Stimulated activated CD4-positive, alpha-beta T cell treated with anti-CD3 and anti-CD28 coated beads, TNF-alpha, amount 100 ng/mL, for 24 hours (primary cell): Measurements from ENCODE around the gene GOLGA8A.
"Not testable (repeated sequence)": the region's sequence is repeated elsewhere in the genome, so short reads cannot be mapped to it uniquely, and the experiment has no call there.

ENCODE experiments used
- DNase-seq, 3 experiments: peaks; one replicate each; pipeline ENCODE4 v3.0.0-alpha.2; 2020; ENCODE audit warnings: low read depth in 3 of 3

GOLGA8A gene

DNA sequence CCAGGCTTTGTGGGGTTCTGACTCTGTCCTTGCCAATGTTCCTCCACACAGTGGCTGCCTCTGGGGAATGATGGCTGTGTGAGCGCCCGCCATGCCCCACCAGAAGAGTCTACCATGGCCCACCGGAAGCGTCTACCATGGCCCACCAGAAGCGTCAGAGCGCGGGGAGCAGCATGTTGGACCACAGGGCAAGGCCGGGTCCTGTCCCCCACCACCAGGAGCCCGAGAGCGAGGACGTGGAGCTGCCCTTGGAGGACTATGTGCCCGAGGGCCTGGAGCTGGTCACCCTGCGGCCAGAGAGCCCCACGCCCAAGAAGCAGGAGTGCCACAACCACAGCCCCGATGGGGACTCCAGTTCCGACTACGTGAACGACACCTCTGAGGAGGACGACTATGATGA, 28.1 kb downstream of the GOLGA8A start:
- not testable (repeated sequence) for DNase-seq

DNA sequence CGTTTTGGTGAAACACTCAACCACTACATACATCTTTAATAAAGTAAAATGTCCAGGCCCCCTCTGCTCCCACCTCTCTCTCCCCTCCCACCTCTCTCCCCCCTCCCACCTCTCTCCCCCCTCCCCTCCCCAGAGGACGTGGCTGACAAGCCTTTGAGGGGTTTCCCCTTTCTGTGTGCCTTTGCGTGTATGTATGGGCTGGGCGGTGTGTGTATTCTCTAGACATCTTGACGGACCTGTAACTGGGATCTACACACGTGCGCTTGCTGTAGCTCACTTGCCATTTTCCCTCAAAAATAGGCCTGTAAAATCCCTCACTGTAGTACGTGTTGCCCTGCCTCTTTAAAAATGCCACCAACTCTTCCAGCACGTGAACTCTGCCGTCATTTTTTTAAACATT, 28.6 kb downstream of the GOLGA8A start:
- DNase-seq, result not testable (repeated sequence)

DNA sequence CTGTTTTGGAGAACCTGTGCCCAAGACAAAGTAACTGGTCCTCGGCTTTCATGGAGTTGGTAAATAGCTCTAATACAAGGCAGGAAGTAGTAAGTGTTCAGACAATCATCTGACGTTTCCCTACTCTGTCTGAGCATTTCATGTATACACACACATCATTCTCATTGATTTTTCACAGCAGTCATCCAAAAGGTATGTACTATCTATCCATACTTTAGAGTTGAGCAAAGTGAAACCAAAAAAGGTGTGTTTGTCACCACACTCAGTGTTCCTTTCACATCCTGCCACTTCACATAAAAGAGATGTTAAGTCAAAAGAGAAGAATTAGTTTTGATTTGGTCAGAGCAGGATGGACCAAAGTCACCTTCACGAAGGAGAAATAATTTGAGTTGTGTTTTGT, 33.7 kb downstream of the GOLGA8A start:
- not testable (repeated sequence) for DNase-seq

GRCh38 chr15:34403160-34403598, 34.4 kb downstream of the GOLGA8A start:
- not testable (repeated sequence) for DNase-seq

GRCh38 chr15:34397637-34398259, 39.9 kb downstream of the GOLGA8A start:
- not testable (repeated sequence) for DNase-seq

GRCh38 chr15:34392981-34393380, 44.6 kb downstream of the GOLGA8A start:
- DNase-seq, result not testable (repeated sequence)

GRCh38 chr15:34389594-34390086, 48.0 kb downstream of the GOLGA8A start:
- not testable (repeated sequence) for DNase-seq
